ENCODE results near the gene FUT8.
"Not testable (repeated sequence)": the region's sequence is repeated elsewhere in the genome, so short reads cannot be mapped to it uniquely, and the experiment has no call there.

Gene FUT8

GRCh38 chr14:65456247-65456646 lies 43.7 kb downstream of the FUT8 start:
- DNase-seq: no peak

- DNase-seq: no peak
Observed at GRCh38 chr14:65461730-65462129, 49.2 kb downstream of the FUT8 start.

- DNase-seq: peak; percentile 67
Observed at GRCh38 chr14:65462411-65462810, 49.9 kb downstream of the FUT8 start.

GRCh38 chr14:65465584-65465983 lies 53.1 kb downstream of the FUT8 start:
- no peak for DNase-seq

- not testable (repeated sequence) for DNase-seq
Observed at GRCh38 chr14:65467926-65468325, 55.4 kb downstream of the FUT8 start.

- DNase-seq: no peak
Observed at GRCh38 chr14:65469903-65470302, 57.4 kb downstream of the FUT8 start.

GRCh38 chr14:65470404-65470880 lies 57.9 kb downstream of the FUT8 start:
- DNase-seq: no peak

- peak; percentile 66 for DNase-seq
Observed at GRCh38 chr14:65471038-65471878, 58.7 kb downstream of the FUT8 start.

GRCh38 chr14:65472189-65472588 lies 59.7 kb downstream of the FUT8 start:
- DNase-seq: no peak

- peak; percentile 74 for DNase-seq
Observed at GRCh38 chr14:65476273-65476941, 63.9 kb downstream of the FUT8 start.

GRCh38 chr14:65476942-65477318 lies 64.4 kb downstream of the FUT8 start:
- DNase-seq: no peak

- no peak for DNase-seq
Observed at GRCh38 chr14:65478017-65478416, 65.5 kb downstream of the FUT8 start.

- peak; percentile 61 for DNase-seq
Observed at GRCh38 chr14:65478596-65478995, 66.1 kb downstream of the FUT8 start.

- no peak for DNase-seq
Observed at GRCh38 chr14:65479386-65479785, 66.9 kb downstream of the FUT8 start.

- no peak for DNase-seq
Observed at GRCh38 chr14:65482757-65483438, 70.4 kb downstream of the FUT8 start.

- DNase-seq: peak; percentile 37
Observed at GRCh38 chr14:65483647-65484046, 71.1 kb downstream of the FUT8 start.

- DNase-seq: no peak
Observed at GRCh38 chr14:65485516-65485915, 73.0 kb downstream of the FUT8 start.

GRCh38 chr14:65486863-65487262 lies 74.3 kb downstream of the FUT8 start:
- no peak for DNase-seq

- DNase-seq: no peak
Observed at GRCh38 chr14:65487783-65488494, 75.4 kb downstream of the FUT8 start.

- no peak for DNase-seq
Observed at GRCh38 chr14:65491274-65491673, 78.7 kb downstream of the FUT8 start.

- no peak for DNase-seq
Observed at GRCh38 chr14:65492266-65492665, 79.7 kb downstream of the FUT8 start.

- no peak for DNase-seq
Observed at GRCh38 chr14:65495196-65495595, 82.7 kb downstream of the FUT8 start.

Data from activated CD4-positive, alpha-beta T cell treated with anti-CD3 and anti-CD28 coated beads, Interleukin-2, Interleukin-6, amounts not matched to agents 100 ng/mL and 50 ng/mL, durations not matched to agents 16 hours and 8 hours (primary cell).